ENCODE measurements around the gene FAM227B.

FAM227B gene

GRCh38 chr15:49343546-49343945 is 277.1 kb downstream of the FAM227B start:
- no peak overlapping the region for H3K27ac ChIP-seq
- TF ChIP-seq CTCF (conservative IDR thresholded peaks at IDR 0.05): no peak

- no peak for TF ChIP-seq CTCF (conservative IDR thresholded peaks at IDR 0.05)
- H3K27ac ChIP-seq: no peak overlapping the region
Measured at GRCh38 chr15:49339656-49340055, 281.0 kb downstream of the FAM227B start.

- no peak overlapping the region for H3K27ac ChIP-seq
- TF ChIP-seq CTCF (conservative IDR thresholded peaks at IDR 0.05): no peak
Measured at GRCh38 chr15:49331951-49332350, 288.7 kb downstream of the FAM227B start.

GRCh38 chr15:49331442-49331841 is 289.2 kb downstream of the FAM227B start:
- no peak for TF ChIP-seq CTCF (conservative IDR thresholded peaks at IDR 0.05)
- H3K27ac ChIP-seq: no peak overlapping the region

GRCh38 chr15:49330166-49330565 is 290.5 kb downstream of the FAM227B start:
- no peak overlapping the region for H3K27ac ChIP-seq
- no peak for TF ChIP-seq CTCF (conservative IDR thresholded peaks at IDR 0.05)

GRCh38 chr15:49328941-49329340 is 291.7 kb downstream of the FAM227B start:
- no peak overlapping the region for H3K27ac ChIP-seq
- TF ChIP-seq CTCF (conservative IDR thresholded peaks at IDR 0.05): no peak

- no peak for TF ChIP-seq CTCF (conservative IDR thresholded peaks at IDR 0.05)
- H3K27ac ChIP-seq: no peak overlapping the region
Measured at GRCh38 chr15:49327927-49328326, 292.7 kb downstream of the FAM227B start.

GRCh38 chr15:49323207-49323606 is 297.4 kb downstream of the FAM227B start:
- H3K27ac ChIP-seq: no peak overlapping the region
- no peak for TF ChIP-seq CTCF (conservative IDR thresholded peaks at IDR 0.05)

Data from VCaP (cell line).